B cell (primary cell): ENCODE measurements around the gene SLC25A51. TPM values are rescaled to one million over a fixed set of nuclear protein-coding genes. Genes with fewer than 3 reads are reported as not detected.

Source experiments
- ATAC-seq: fragments of 200-7000 bp; cut with Tn5 transposase; one replicate; pipeline ENCODE4 v1.10.0; 2021; ENCODE audit warnings: low read depth, mild to moderate bottlenecking, moderate number of reproducible peaks, moderate library complexity
- CTCF ChIA-PET: fragments of 350-600 bp; sonication (Branson Sonifier 250); formaldehyde crosslinking; loops from one replicate; lab custom pipeline; 2021; ENCODE audit warnings: antibody characterized with exemption, inconsistent platforms; lab: Charles Lee
- POLR2A ChIA-PET: fragments of 350-600 bp; sonication (Branson Sonifier 250); formaldehyde crosslinking; loops from one replicate; lab custom pipeline; 2021; ENCODE audit warnings: antibody characterized with exemption; lab: Charles Lee
- DNase-seq: peaks from one replicate; pipeline ENCODE4 v3.0.0; 2013
- H2AFZ ChIP-seq: 2 replicates; pipeline ENCODE4 v1.6.1; 2012; ENCODE audit warnings: mild to moderate bottlenecking, low read depth, low read length; ENCODE audit not compliant: insufficient read depth, poor library complexity, severe bottlenecking
- H3K27ac ChIP-seq, 2 donors: 1 replicate in 1 of 2; 2 replicates in 1 of 2; pipeline ENCODE4 v1.5.1; 2012 to 2013; ENCODE audit warnings: low read length in 2 of 2, mild to moderate bottlenecking in 2 of 2, moderate library complexity in 1 of 2
- H3K27me3 ChIP-seq, 4 experiments: fragments of 200-600 bp in 1 of 4; sonication (generic) in 1 of 4; replicated peaks in 1 of 4; 1 replicate in 2 of 4; 2 replicates in 2 of 4; pipeline versions ENCODE4 v1.6.1 to v1.7.0; 2013 to 2016; ENCODE audit warnings: low read length in 3 of 4, mild to moderate bottlenecking in 2 of 4, mixed read lengths in 1 of 4, moderate library complexity in 1 of 4; ENCODE audit not compliant: insufficient read depth in 4 of 4, control insufficient read depth in 3 of 4; ENCODE audit errors: control extremely low read depth in 1 of 4
- H3K36me3 ChIP-seq, 2 experiments: replicated peaks in 1 of 2; 1 replicate in 1 of 2; 2 replicates in 1 of 2; pipeline versions ENCODE4 v1.6.1 to v1.7.1; 2013; ENCODE audit warnings: low read length in 1 of 2; ENCODE audit not compliant: insufficient read depth in 2 of 2, control insufficient read depth in 1 of 2; ENCODE audit errors: control extremely low read depth in 1 of 2, extremely low read depth in 1 of 2
- H3K4me1 ChIP-seq, 2 donors: fragments of 200-600 bp in 1 of 2; sonication (generic) in 1 of 2; 1 replicate in 1 of 2; 2 replicates in 1 of 2; pipeline versions ENCODE4 v1.5.1 to v1.6.1; 2013 to 2017; ENCODE audit warnings: low read length in 2 of 2; ENCODE audit not compliant: control insufficient read depth in 2 of 2, insufficient read depth in 2 of 2
- H3K4me2 ChIP-seq: replicated peaks from 2 replicates; pipeline ENCODE3; 2012; ENCODE audit warnings: mild to moderate bottlenecking, low read depth, low read length; ENCODE audit not compliant: poor library complexity, severe bottlenecking
- H3K4me3 ChIP-seq, 5 experiments: fragments of 200-600 bp in 1 of 5; sonication (generic) in 1 of 5; 1 replicate in 3 of 5; 2 replicates in 2 of 5; pipeline versions ENCODE4 v1.5.1 to v1.7.0; 2011 to 2016; ENCODE audit warnings: low read length in 4 of 5, mild to moderate bottlenecking in 4 of 5, low read depth in 2 of 5, control low read depth in 1 of 5, moderate library complexity in 1 of 5; ENCODE audit not compliant: insufficient read depth in 1 of 5; ENCODE audit errors: control extremely low read depth in 1 of 5, extremely low read depth in 1 of 5
- H3K79me2 ChIP-seq: fragments of 200-600 bp; sonication (generic); one replicate; pipeline ENCODE4 v1.6.0; 2016; ENCODE audit warnings: low read length; ENCODE audit not compliant: control insufficient read depth, insufficient read depth
- H3K9ac ChIP-seq: fragments of 200-600 bp; sonication (generic); 2 replicates; pipeline ENCODE4 v1.6.1; 2017; ENCODE audit warnings: mild to moderate bottlenecking, low read length, moderate library complexity
- H3K9me3 ChIP-seq, 3 donors: one replicate each; pipeline versions ENCODE4 v1.6.1 to v1.7.1; 2013; ENCODE audit warnings: low read length in 2 of 3; ENCODE audit not compliant: control insufficient read depth in 2 of 3, insufficient read depth in 1 of 3; ENCODE audit errors: control extremely low read depth in 1 of 3
- H4K20me1 ChIP-seq: 2 replicates; pipeline ENCODE4 v1.6.0; 2012; ENCODE audit warnings: mild to moderate bottlenecking, low read length; ENCODE audit not compliant: insufficient read depth, control insufficient read depth, poor library complexity, severe bottlenecking
- H3K27ac Mint-ChIP-seq: one replicate; pipeline ENCODE4 v1.8.0; 2021; ENCODE audit warnings: mixed read lengths
- H3K27me3 Mint-ChIP-seq: one replicate; pipeline ENCODE4 v1.8.0; 2021; ENCODE audit warnings: mixed read lengths
- H3K4me1 Mint-ChIP-seq: one replicate; pipeline ENCODE4 v1.8.0; 2021; ENCODE audit warnings: mixed read lengths
- H3K4me3 Mint-ChIP-seq: one replicate; pipeline ENCODE4 v1.8.0; 2021; ENCODE audit warnings: mixed read lengths
- H3K9me3 Mint-ChIP-seq: one replicate; pipeline ENCODE4 v1.8.0; 2022; ENCODE audit warnings: mixed read lengths; ENCODE audit not compliant: insufficient read depth
- CTCF ChIP-seq: fragments of 200-600 bp; IDR thresholded peaks from one replicate; pipeline ENCODE4 v1.8.0; 2022; ENCODE audit warnings: antibody characterized with exemption, mild to moderate bottlenecking
- EZH2 ChIP-seq: IDR thresholded peaks from 2 replicates; pipeline ENCODE4 v1.6.1; 2012; ENCODE audit warnings: borderline replicate concordance, low read depth, mild to moderate bottlenecking, moderate library complexity, low read length; ENCODE audit not compliant: insufficient read depth, poor library complexity, severe bottlenecking
- WGBS: methylation state at CpG from one replicate; pipeline ENCODE4 v1.1.5; 2013; ENCODE audit warnings: missing lambda C conversion rate; ENCODE audit not compliant: insufficient coverage; 5-methylcytosine and 5-hydroxymethylcytosine counted together
- intact Hi-C: fragments of 100-400 bp; cut with micrococcal nuclease; formaldehyde crosslinking; loops from one replicate; pipeline ENCODE4 v1.10.0; 2022
- polyA plus RNA-seq: library from polyadenylated mRNA; depleted of rRNA; stranded (reverse); fragments of >200 nt; gene quantifications from 2 replicates; pipeline ENCODE4 v1.2.3, GENCODE V29; 2012
- total RNA-seq, 2 donors: library from RNA; stranded (reverse); fragments of 120-200 nt in 1 of 2; gene quantifications; 1 replicate in 1 of 2; 2 replicates in 1 of 2; pipeline versions ENCODE4 v1.2.3 to v1.2.4, GENCODE V29; 2013 to 2022

The SLC25A51 gene
- total and polyA plus RNA-seq, 2 donors (not counting 1 experiment from before 2014, with no cell fraction given), result 12.9 to 27.8 TPM

DNA sequence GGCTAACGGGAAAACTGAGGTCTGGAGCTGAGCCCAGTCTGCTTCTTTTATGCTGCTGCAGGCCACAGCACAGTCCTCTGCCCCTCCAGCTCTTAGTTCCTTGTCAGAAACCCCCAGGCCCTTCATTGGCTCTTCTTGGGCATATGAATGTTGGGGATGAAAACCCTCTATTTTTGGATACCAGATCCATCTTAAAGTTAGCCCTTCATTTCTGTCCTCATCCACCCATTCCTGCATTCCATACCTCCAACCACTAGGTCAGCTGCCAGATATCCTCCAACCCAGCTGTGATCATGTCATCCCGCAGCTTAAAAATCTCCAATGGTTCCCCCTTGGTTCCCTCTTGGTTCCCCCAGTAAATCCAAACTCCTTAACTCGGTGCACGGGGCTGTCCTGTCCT, 1.8 kb upstream of the SLC25A51 start:
- H2AFZ ChIP-seq, result no peak overlapping the region
- Mint-ChIP-seq H3K27me3 (no peaks in the 10 kb centered on the region), H3K27ac (peak overlapping the region; percentile 17), H3K4me3 (peak overlapping the region; percentile 16), H3K9me3 (no peaks in the 10 kb centered on the region), H3K4me1 (peaks cover 20% of the 10 kb centered on the region)
- H3K36me3 ChIP-seq, result no peaks in the 10 kb centered on the region
- no peak for DNase-seq
- no peak for ATAC-seq
- H3K27ac ChIP-seq, result no peak overlapping the region
- H3K9ac ChIP-seq, result no peak overlapping the region
- H3K79me2 ChIP-seq, result peaks cover 16% of the 10 kb centered on the region
- peaks cover 14 to 20% of the 10 kb centered on the region in 2 donors for H3K4me1 ChIP-seq
- WGBS, result 100% methylated on average over 4 of the region's 4 CpGs
- no peaks in the 10 kb centered on the region for H3K27me3 ChIP-seq
- no peaks in the 10 kb centered on the region for H4K20me1 ChIP-seq
- ChIA-PET CTCF (no interaction called here), POLR2A (interaction anchor here (0.5 kb wide), 1 partner anchor 10 kb away, joined by 3 read pairs; no protein-coding TSS in a partner anchor)
- H3K9me3 ChIP-seq, result peaks cover 0 to 5% (median 0%) of the 10 kb centered on the region in 3 donors
- H3K4me2 ChIP-seq, result no peak overlapping the region
- intact Hi-C loops, result loop anchor here (2.0 kb wide), 1 partner anchor 163 kb away; the partner anchor contains the start of gene SHB
- no peak overlapping the region for H3K4me3 ChIP-seq
- no peak for TF ChIP-seq EZH2
- TF ChIP-seq CTCF, result no peak

GRCh38 chr9:37905131-37905505, 1.2 kb upstream of the SLC25A51 start:
- peak overlapping the region; percentile 93 for H2AFZ ChIP-seq
- ATAC-seq (no peak), DNase-seq (no peak)
- H3K9me3 ChIP-seq, result peaks cover 0 to 5% (median 0%) of the 10 kb centered on the region in 3 donors
- H3K27me3 ChIP-seq, result no peaks in the 10 kb centered on the region
- Mint-ChIP-seq H3K4me1 (peaks cover 20% of the 10 kb centered on the region), H3K9me3 (no peaks in the 10 kb centered on the region), H3K27ac (peak overlapping the region; percentile 10), H3K27me3 (no peaks in the 10 kb centered on the region), H3K4me3 (peak overlapping the region; percentile 20)
- TF ChIP-seq EZH2 (no peak), CTCF (no peak)
- H3K4me1 ChIP-seq, result peaks cover 14 to 20% of the 10 kb centered on the region in 2 donors
- ChIA-PET POLR2A (interaction anchor here (0.5 kb wide), 1 partner anchor 10 kb away, joined by 3 read pairs; no protein-coding TSS in a partner anchor), CTCF (interaction anchor here (1.4 kb wide), 1 partner anchor 8 kb away, joined by 6 read pairs; no protein-coding TSS in a partner anchor)
- intact Hi-C loops, result loop anchor here (2.0 kb wide), 1 partner anchor 164 kb away; the partner anchor contains the start of gene SHB
- H3K27ac ChIP-seq, result no peak overlapping the region
- H3K36me3 ChIP-seq, result no peaks in the 10 kb centered on the region
- 95% methylated on average over 9 of the region's 10 CpGs for WGBS
- H4K20me1 ChIP-seq, result no peaks in the 10 kb centered on the region
- H3K9ac ChIP-seq, result no peak overlapping the region
- H3K4me3 ChIP-seq, result no peak overlapping the region
- no peak overlapping the region for H3K4me2 ChIP-seq
- peaks cover 20% of the 10 kb centered on the region for H3K79me2 ChIP-seq
